Panc1 (cell line): ENCODE data around the gene DOK7. TPM values are rescaled to one million over a fixed set of nuclear protein-coding genes. Genes with fewer than 3 reads are reported as not detected.

Experiments
- ATAC-seq: fragments of 200-7000 bp; cut with Tn5 transposase; 2 replicates; pipeline ENCODE4 v1.9.1; 2020; ENCODE audit warnings: mild to moderate bottlenecking, moderate library complexity
- BruUV-seq: library from RNA; stranded (reverse); fragments of 400-500 nt; replicated peaks from 2 replicates; lab custom pipeline; 2021; lab: Mats Ljungman, UMichigan
- CTCF ChIA-PET: fragments of 300-600 bp; sonication (Branson Sonifier 250); formaldehyde crosslinking; loops from one replicate; lab custom pipeline; 2022; ENCODE audit warnings: antibody characterized with exemption; lab: Charles Lee
- POLR2A ChIA-PET: fragments of 300-600 bp; sonication (Branson Sonifier 250); formaldehyde crosslinking; loops from one replicate; lab custom pipeline; 2022; ENCODE audit warnings: antibody characterized with exemption; lab: Charles Lee
- DNase-seq: peaks from one replicate; pipeline ENCODE4 v3.0.0-alpha.2; 2010; ENCODE audit warnings: low read depth, low spot score
- H3K27ac ChIP-seq: 2 replicates; pipeline ENCODE4 v1.5.1; 2011; ENCODE audit warnings: mild to moderate bottlenecking, low read length, inconsistent platforms
- H3K27me3 ChIP-seq: fragments of 200-500 bp; sonication (Bioruptor generic); 2 replicates; pipeline ENCODE4 v1.6.0; 2014; ENCODE audit warnings: low read length, inconsistent platforms; ENCODE audit not compliant: control insufficient read depth, insufficient read depth
- H3K36me3 ChIP-seq: fragments of 200-500 bp; sonication (Bioruptor generic); 2 replicates; pipeline ENCODE4 v1.5.1; 2014; ENCODE audit warnings: inconsistent platforms, mild to moderate bottlenecking, low read length, moderate library complexity; ENCODE audit not compliant: control insufficient read depth, insufficient read depth
- H3K4me1 ChIP-seq: 2 replicates; pipeline ENCODE4 v1.5.1; 2011; ENCODE audit warnings: inconsistent platforms, mild to moderate bottlenecking, low read length, moderate library complexity; ENCODE audit not compliant: control insufficient read depth, insufficient read depth
- H3K4me3 ChIP-seq, 2 experiments: 2 replicates each; pipeline ENCODE4 v1.5.1; 2011 to 2012; ENCODE audit warnings: low read depth in 2 of 2, low read length in 2 of 2, mild to moderate bottlenecking in 2 of 2, inconsistent platforms in 1 of 2, moderate library complexity in 1 of 2
- H3K9me3 ChIP-seq: fragments of 200-500 bp; sonication (Bioruptor generic); 2 replicates; pipeline ENCODE4 v1.5.1; 2014; ENCODE audit warnings: low read depth, mild to moderate bottlenecking, inconsistent platforms, low read length, moderate library complexity; ENCODE audit not compliant: control insufficient read depth, insufficient read depth
- CTCF ChIP-seq: fragments of 450-650 bp; IDR thresholded peaks from 2 replicates; pipeline ENCODE4 v1.5.1; 2017; ENCODE audit warnings: mild to moderate bottlenecking
- POLR2AphosphoS5 ChIP-seq: IDR thresholded peaks from 2 replicates; pipeline ENCODE4 v1.6.1; 2012; ENCODE audit warnings: mild to moderate bottlenecking, low read depth, low read length, moderate library complexity
- SIN3A ChIP-seq: IDR thresholded peaks from 2 replicates; pipeline ENCODE4 v1.6.1; 2012; ENCODE audit warnings: low read depth, mild to moderate bottlenecking, low read length, moderate library complexity, borderline replicate concordance; ENCODE audit not compliant: insufficient read depth
- TCF7L2 ChIP-seq: IDR thresholded peaks from 2 replicates; pipeline ENCODE4 v1.6.1; 2011; ENCODE audit warnings: mild to moderate bottlenecking, low read depth, low read length, inconsistent platforms
- in situ Hi-C: cut with HindIII; loops from 2 replicates; pipeline ENCODE4 v1.10.0; 2016; ENCODE audit warnings: low sequenced_read_pairs, low pct_unique_long_range_greater_than_20kb
- intact Hi-C: fragments of 100-400 bp; cut with micrococcal nuclease; formaldehyde crosslinking; loops from one replicate; pipeline ENCODE4 v1.10.0; 2022; ENCODE audit not compliant: unreplicated experiment
- total RNA-seq: library from RNA; stranded (reverse); gene quantifications from one replicate; pipeline ENCODE4 v1.2.1, GENCODE V29; 2021; ENCODE audit not compliant: unreplicated experiment
- TF ChIP-seq, protein P1 (sequence below), 2 experiments: IDR thresholded peaks; 2 replicates each; pipeline ENCODE4 v1.6.1; 2011 to 2012; ENCODE audit warnings: low read depth in 2 of 2, control low read depth in 1 of 2, low read length in 1 of 2, mild to moderate bottlenecking in 1 of 2, moderate library complexity in 1 of 2; ENCODE audit not compliant: insufficient read depth in 1 of 2

Gene DOK7
- total RNA-seq, 1 experiment from 2014 or later, result 2.4 TPM

GRCh38 chr4:3439391-3439790 is 23.7 kb upstream of the DOK7 start:
- Histone ChIP-seq H3K4me1 (peaks cover 9% of the 10 kb centered on the region; the same call in 1 of the 2 replicates), H3K9me3 (no peaks in the 10 kb centered on the region), H3K36me3 (no peaks in the 10 kb centered on the region), H3K4me3 (no peak overlapping the region), H3K27me3 (no peaks in the 10 kb centered on the region), H3K27ac (no peak overlapping the region)
- DNase-seq (no peak), ATAC-seq (no peak)
- intact Hi-C loops (no loop called here), in situ Hi-C loops (no loop called here)
- TF ChIP-seq CTCF (no peak), SIN3A (no peak), TCF7L2 (no peak), POLR2AphosphoS5 (no peak)
- TF ChIP-seq, protein P1, sequence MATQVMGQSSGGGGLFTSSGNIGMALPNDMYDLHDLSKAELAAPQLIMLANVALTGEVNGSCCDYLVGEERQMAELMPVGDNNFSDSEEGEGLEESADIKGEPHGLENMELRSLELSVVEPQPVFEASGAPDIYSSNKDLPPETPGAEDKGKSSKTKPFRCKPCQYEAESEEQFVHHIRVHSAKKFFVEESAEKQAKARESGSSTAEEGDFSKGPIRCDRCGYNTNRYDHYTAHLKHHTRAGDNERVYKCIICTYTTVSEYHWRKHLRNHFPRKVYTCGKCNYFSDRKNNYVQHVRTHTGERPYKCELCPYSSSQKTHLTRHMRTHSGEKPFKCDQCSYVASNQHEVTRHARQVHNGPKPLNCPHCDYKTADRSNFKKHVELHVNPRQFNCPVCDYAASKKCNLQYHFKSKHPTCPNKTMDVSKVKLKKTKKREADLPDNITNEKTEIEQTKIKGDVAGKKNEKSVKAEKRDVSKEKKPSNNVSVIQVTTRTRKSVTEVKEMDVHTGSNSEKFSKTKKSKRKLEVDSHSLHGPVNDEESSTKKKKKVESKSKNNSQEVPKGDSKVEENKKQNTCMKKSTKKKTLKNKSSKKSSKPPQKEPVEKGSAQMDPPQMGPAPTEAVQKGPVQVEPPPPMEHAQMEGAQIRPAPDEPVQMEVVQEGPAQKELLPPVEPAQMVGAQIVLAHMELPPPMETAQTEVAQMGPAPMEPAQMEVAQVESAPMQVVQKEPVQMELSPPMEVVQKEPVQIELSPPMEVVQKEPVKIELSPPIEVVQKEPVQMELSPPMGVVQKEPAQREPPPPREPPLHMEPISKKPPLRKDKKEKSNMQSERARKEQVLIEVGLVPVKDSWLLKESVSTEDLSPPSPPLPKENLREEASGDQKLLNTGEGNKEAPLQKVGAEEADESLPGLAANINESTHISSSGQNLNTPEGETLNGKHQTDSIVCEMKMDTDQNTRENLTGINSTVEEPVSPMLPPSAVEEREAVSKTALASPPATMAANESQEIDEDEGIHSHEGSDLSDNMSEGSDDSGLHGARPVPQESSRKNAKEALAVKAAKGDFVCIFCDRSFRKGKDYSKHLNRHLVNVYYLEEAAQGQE (IDR thresholded peaks at IDR 0.05; ENCODE audit: insufficient read depth in 1 of 2, low read depth in 2 of 2, low read length in 1 of 2), result no peak
- ChIA-PET POLR2A (no interaction called here), CTCF (no interaction called here)
- no TSS peak for BruUV-seq

DNA sequence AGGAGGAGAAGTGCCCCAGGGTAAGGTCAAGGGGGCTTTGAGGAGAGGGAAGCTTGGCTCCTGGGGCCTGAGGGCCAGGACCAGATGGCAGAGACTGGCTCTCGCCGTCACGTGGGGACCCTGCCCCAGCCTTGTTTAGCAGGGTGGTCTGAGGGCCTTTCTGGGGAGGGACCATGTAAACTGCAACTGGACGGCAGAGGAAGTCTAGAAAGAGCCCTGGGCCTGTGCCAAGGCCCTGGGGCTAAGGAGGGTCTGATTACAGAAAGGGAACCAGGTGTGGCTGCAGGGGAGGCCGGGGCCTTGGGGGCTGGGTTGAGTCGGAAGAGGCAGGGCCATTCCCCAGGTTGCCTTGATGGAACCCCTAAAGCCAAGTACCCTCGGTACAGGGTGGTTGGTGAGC is 23.1 kb upstream of the DOK7 start:
- in situ Hi-C loops, result no loop called here
- intact Hi-C loops, result loop anchor here (5.0 kb wide), 2 partner anchors 93 to 233 kb away; no protein-coding TSS in a partner anchor
- ChIA-PET CTCF (no interaction called here), POLR2A (no interaction called here)
- H3K27ac ChIP-seq, result no peak overlapping the region
- DNase-seq (no peak), ATAC-seq (no peak)
- H3K36me3 ChIP-seq, result no peaks in the 10 kb centered on the region
- BruUV-seq, result no TSS peak
- peaks cover 9% of the 10 kb centered on the region; the same call in 1 of the 2 replicates for H3K4me1 ChIP-seq
- H3K9me3 ChIP-seq, result no peaks in the 10 kb centered on the region
- TF ChIP-seq TCF7L2 (no peak), POLR2AphosphoS5 (no peak), SIN3A (no peak), CTCF (no peak)
- TF ChIP-seq, protein P1 (IDR thresholded peaks at IDR 0.05; ENCODE audit: insufficient read depth in 1 of 2, low read depth in 2 of 2, low read length in 1 of 2), result no peak
- no peaks in the 10 kb centered on the region for H3K27me3 ChIP-seq
- no peak overlapping the region for H3K4me3 ChIP-seq
